Activated naive CD8-positive, alpha-beta T cell treated with anti-CD3 and anti-CD28 coated beads, Interleukin-2, amount 10 ng/mL, durations not matched to agents 7 days and 5 days (primary cell): ENCODE data around the gene SLIT3. TPM values are rescaled to one million over a fixed set of nuclear protein-coding genes. Genes with fewer than 3 reads are reported as not detected.

Experiments used
- ATAC-seq: fragments of 150-1000 bp; cut with Tn5 transposase; one replicate; pipeline ENCODE4 v1.10.0; 2021; ENCODE audit warnings: low read depth, moderate library complexity
- POLR2A ChIA-PET: fragments of 350-600 bp; sonication (Branson Sonifier 250); formaldehyde crosslinking; loops from one replicate; lab custom pipeline; 2021; ENCODE audit warnings: antibody characterized with exemption; lab: Charles Lee
- DNase-seq: peaks from one replicate; pipeline ENCODE4 v3.0.0; 2021
- H3K27ac Mint-ChIP-seq: one replicate; pipeline ENCODE4 v1.8.0; 2022; ENCODE audit warnings: mild to moderate bottlenecking, mixed read lengths
- H3K27me3 Mint-ChIP-seq: one replicate; pipeline ENCODE4 v1.8.0; 2022; ENCODE audit warnings: mild to moderate bottlenecking, moderate library complexity, mixed read lengths
- H3K36me3 Mint-ChIP-seq: one replicate; pipeline ENCODE4 v1.8.0; 2021; ENCODE audit warnings: mild to moderate bottlenecking, mixed read lengths
- H3K4me1 Mint-ChIP-seq: one replicate; pipeline ENCODE4 v1.8.0; 2021; ENCODE audit warnings: mixed read lengths
- H3K4me3 Mint-ChIP-seq: one replicate; pipeline ENCODE4 v1.8.0; 2022; ENCODE audit warnings: mild to moderate bottlenecking, moderate library complexity, mixed read lengths
- H3K9me3 Mint-ChIP-seq: one replicate; pipeline ENCODE4 v1.8.0; 2021; ENCODE audit warnings: mixed read lengths
- total RNA-seq, 2 experiments: library from RNA; stranded (reverse); gene quantifications; one replicate each; pipeline ENCODE4 v1.2.3, GENCODE V29; 2021

SLIT3 gene
- total RNA-seq, 2 experiments from 2014 or later: not detected

DNA sequence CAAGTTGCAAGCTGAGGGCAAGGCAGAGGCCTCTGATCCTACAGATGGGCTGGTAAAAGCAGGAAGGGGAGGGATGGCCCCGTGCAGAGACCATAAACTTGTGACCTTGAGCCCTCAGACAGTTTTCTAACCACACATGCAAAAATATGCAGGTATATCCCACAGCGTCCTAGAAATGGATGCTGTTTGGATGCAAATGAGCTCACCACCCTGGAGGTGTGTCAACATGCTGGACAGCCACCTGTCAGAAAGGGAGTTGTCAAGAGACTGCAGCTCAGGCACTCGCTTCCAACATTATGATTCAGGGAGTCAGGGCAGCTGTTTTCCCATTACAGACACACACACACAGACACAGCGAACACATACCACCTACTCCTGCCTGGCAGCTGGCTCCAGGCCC, 624.4 kb downstream of the SLIT3 start:
- Mint-ChIP-seq H3K27me3 (no peaks in the 10 kb centered on the region), H3K9me3 (no peaks in the 10 kb centered on the region), H3K4me3 (no peak overlapping the region), H3K36me3 (no peaks in the 10 kb centered on the region), H3K4me1 (no peaks in the 10 kb centered on the region), H3K27ac (no peak overlapping the region)
- ATAC-seq (no peak), DNase-seq (no peak)
- POLR2A ChIA-PET: no interaction called here

DNA sequence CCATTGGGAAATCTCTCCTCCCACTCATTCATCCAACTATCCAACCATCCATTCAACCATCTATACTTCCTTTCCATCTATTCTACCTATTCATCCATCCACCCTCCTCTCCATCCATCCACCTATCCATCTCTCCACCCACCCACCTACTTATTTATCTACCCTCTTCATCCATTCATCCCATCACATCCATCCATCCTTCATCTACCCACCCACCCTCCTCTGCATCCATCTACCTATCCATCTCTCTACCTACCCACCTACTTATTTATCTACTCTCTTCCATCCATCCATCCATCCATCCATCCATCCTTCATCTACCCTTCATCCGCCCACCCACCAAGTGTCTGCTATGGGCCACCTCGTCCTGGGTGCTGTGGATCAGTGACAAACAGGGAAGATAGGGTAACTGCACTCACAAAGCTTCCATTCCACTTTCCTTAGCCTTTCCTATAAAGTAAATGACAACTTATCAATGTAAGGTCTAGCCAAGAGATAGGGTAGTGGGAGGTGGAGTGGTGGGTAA, 625.0 kb downstream of the SLIT3 start:
- Mint-ChIP-seq H3K36me3 (no peaks in the 10 kb centered on the region), H3K27me3 (no peaks in the 10 kb centered on the region), H3K9me3 (no peaks in the 10 kb centered on the region), H3K27ac (no peak overlapping the region), H3K4me1 (no peaks in the 10 kb centered on the region), H3K4me3 (no peak overlapping the region)
- POLR2A ChIA-PET: no interaction called here
- DNase-seq (no peak), ATAC-seq (no peak)

DNA sequence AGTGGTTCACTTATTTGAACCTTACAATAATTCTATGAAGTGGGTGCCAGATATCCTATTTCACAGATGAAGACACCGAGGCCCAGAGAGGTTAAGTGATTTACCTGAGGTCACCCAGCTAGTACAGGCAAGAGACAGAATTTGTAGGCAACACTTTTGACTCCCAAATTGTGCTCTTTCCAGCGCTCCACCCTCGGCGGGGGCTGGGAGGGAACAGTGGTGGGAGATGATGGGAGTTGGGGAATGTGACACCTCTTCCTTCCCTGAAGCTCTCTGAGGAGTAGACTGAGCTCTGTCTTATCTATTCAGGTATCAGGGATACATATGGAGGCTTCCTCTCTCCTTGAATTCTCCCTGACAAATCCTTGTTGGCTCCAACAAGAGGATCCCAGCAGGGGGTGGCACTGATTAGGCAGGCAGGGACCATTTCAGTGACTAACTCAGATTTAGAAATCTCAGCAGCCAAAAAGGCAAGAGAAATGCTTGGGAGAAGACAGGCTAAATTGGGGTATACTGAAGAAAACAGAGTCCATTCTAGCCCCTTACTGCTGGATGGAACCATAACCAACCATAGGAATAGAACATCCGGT, 626.0 kb downstream of the SLIT3 start:
- no peak overlapping the region for H3K27ac Mint-ChIP-seq
- DNase-seq: no peak
- H3K4me1 Mint-ChIP-seq: no peaks in the 10 kb centered on the region
- POLR2A ChIA-PET: no interaction called here
- H3K27me3 Mint-ChIP-seq: no peaks in the 10 kb centered on the region
- ATAC-seq: no peak
- H3K36me3 Mint-ChIP-seq: no peaks in the 10 kb centered on the region
- H3K4me3 Mint-ChIP-seq: no peak overlapping the region
- H3K9me3 Mint-ChIP-seq: no peaks in the 10 kb centered on the region

DNA sequence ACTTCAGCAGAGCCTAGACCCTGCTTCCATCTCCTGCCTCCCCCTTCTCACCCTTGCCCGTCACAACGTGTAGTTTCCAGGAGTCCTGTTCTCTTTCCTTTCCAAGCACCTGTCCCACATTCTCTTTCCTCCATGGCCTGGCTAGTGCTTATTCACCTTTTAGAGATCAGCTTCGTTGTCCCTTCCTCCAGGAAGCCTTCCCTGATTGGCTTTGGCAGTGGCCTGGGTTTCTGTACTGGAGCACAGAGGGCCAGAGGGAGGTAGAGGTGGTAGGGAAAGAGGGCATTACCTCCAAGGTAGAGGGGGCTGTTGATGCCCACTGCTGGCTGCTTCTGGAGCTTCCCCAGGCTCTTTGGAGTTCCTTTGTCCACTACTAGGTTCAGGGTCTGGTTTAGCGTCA, 628.1 kb downstream of the SLIT3 start:
- H3K27ac Mint-ChIP-seq: no peak overlapping the region
- POLR2A ChIA-PET: no interaction called here
- no peaks in the 10 kb centered on the region for H3K4me1 Mint-ChIP-seq
- H3K27me3 Mint-ChIP-seq: no peaks in the 10 kb centered on the region
- no peak overlapping the region for H3K4me3 Mint-ChIP-seq
- no peaks in the 10 kb centered on the region for H3K36me3 Mint-ChIP-seq
- DNase-seq (no peak), ATAC-seq (no peak)
- H3K9me3 Mint-ChIP-seq: no peaks in the 10 kb centered on the region

DNA sequence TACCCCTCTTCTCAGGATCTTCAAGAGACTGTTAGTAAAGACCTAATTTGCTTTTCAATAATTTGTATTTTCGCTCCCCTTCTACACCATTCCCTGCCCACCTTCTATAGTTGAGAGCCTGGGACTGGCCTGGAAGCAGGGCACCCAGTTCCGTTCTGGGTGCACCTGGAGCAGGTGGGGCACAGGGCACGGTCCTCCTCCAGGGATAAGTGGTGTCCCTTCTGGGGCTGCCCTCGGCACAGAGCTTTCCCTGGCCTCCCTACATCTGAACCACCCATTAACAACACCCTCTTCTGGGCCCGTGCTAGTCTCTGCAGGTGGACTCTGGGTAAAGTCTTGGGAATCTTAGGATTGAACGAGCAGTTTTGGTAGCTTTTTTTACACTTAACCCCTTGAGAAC, 628.9 kb downstream of the SLIT3 start:
- Mint-ChIP-seq H3K36me3 (no peaks in the 10 kb centered on the region), H3K4me1 (no peaks in the 10 kb centered on the region), H3K27me3 (no peaks in the 10 kb centered on the region), H3K4me3 (no peak overlapping the region), H3K9me3 (no peaks in the 10 kb centered on the region), H3K27ac (no peak overlapping the region)
- ATAC-seq (no peak), DNase-seq (no peak)
- POLR2A ChIA-PET: no interaction called here

DNA sequence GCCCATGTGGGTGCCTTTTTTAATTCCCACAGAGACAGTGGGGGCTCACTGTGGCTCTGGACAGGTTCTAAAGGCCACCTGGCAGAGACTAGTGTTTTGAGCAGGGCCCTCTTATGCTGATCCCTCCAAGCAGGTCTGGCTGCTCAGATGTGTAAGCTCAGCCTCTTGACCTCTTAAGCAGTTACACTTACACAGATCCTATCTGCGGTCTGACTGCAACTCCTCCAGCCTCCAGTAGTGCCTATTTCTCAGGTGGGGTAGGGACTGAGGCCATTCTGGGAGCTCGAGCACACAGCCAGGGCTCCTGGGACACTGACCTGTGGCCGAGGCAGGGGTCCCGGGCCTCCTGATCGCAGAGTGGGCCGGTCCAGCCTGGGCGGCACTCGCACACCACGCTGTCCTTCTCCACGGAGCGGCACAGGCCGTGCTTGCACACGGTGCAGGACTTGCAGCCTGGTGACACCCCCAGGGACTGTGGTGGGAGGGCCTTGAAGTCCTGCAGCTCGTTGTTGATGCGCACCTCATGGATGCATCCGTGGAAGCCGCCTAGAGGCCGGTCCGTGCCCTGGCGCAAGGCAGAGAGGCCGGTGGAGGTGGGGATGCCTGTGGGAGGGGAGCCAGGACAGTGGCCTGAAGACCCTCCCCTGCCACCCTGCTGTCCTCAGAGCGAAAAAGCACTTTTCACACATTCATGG, 629.9 kb downstream of the SLIT3 start:
- H3K4me3 Mint-ChIP-seq: no peak overlapping the region
- no peaks in the 10 kb centered on the region for H3K27me3 Mint-ChIP-seq
- ATAC-seq (no peak), DNase-seq (no peak)
- H3K27ac Mint-ChIP-seq: no peak overlapping the region
- no peaks in the 10 kb centered on the region for H3K4me1 Mint-ChIP-seq
- no peaks in the 10 kb centered on the region for H3K9me3 Mint-ChIP-seq
- POLR2A ChIA-PET: no interaction called here
- no peaks in the 10 kb centered on the region for H3K36me3 Mint-ChIP-seq

DNA sequence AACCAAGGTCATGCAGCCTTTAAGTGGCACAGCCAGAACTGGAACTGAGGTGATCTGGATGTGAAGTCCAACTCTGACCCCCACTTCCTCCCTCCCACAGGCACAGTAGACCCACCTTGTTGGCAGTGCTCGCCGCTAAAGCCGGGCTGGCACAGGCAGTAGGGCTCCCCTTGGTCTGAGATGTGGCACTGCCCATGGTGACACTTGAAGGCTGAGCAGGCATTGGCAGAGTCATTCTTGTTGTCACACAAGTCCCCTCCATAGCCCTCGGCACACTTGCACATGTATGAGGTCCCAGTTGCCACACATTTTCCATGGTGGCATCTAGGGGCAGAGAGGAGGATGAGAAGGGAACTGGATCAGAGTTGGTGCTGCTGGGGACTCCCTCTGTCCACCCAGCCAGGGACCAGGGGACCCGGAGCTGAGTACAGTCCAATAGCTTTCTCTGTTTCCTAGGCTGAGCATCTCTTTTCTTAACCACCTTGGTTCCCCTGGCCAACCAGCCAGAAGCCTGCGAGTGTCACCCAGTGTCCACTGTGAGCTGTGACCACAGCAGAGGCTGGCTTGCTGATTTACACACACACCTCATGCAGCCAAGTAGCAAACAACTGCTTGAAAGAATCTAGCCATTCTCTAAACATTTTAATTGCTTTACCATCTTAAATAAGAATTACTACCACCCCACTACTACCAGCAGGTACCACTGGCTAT, 631.1 kb downstream of the SLIT3 start:
- Mint-ChIP-seq H3K36me3 (no peaks in the 10 kb centered on the region), H3K4me3 (no peak overlapping the region), H3K4me1 (no peaks in the 10 kb centered on the region), H3K27me3 (no peaks in the 10 kb centered on the region), H3K9me3 (no peaks in the 10 kb centered on the region), H3K27ac (no peak overlapping the region)
- POLR2A ChIA-PET: no interaction called here
- DNase-seq (no peak), ATAC-seq (no peak)

DNA sequence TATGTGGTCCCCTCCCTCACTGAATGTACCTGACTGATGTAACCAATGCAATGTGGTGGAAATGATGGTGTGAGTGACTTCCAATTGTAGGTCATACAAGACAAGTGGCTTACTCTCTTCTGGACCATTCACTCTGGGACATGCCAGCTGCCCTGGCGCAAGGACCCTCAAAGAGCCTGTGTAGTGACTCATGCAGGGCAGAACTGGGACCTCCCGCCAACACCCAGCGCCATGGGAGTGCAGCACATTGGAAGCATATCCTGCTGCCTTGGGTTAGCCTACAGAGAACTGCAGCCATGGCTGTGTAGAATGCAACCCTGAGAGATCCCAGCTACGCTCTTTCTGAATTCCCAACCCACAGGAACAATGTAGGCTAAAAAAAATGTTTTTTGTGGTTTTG, 631.8 kb downstream of the SLIT3 start:
- Mint-ChIP-seq H3K4me1 (no peaks in the 10 kb centered on the region), H3K27ac (no peak overlapping the region), H3K27me3 (no peaks in the 10 kb centered on the region), H3K4me3 (no peak overlapping the region), H3K36me3 (no peaks in the 10 kb centered on the region), H3K9me3 (no peaks in the 10 kb centered on the region)
- DNase-seq (no peak), ATAC-seq (no peak)
- POLR2A ChIA-PET: no interaction called here

DNA sequence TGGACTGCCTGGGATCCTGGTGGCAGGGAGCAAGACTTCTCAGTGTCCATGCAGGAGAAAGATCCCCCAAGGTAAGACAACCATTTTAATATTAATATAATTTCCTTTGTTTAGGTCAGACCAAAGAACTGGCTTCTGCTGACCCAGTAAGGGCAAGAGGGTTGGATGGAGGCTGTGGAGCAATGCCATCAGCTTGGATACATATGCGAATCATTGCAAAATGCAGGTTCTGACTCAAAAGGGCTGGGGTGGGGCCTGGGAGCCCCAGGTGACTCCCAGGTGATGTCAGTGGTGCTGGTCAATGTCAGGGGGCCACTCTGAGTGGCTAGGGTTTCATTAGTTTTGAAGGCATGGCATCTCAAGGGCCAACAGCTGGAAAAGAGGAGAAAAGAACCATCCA, 632.9 kb downstream of the SLIT3 start:
- POLR2A ChIA-PET: no interaction called here
- H3K27me3 Mint-ChIP-seq: no peaks in the 10 kb centered on the region

DNA sequence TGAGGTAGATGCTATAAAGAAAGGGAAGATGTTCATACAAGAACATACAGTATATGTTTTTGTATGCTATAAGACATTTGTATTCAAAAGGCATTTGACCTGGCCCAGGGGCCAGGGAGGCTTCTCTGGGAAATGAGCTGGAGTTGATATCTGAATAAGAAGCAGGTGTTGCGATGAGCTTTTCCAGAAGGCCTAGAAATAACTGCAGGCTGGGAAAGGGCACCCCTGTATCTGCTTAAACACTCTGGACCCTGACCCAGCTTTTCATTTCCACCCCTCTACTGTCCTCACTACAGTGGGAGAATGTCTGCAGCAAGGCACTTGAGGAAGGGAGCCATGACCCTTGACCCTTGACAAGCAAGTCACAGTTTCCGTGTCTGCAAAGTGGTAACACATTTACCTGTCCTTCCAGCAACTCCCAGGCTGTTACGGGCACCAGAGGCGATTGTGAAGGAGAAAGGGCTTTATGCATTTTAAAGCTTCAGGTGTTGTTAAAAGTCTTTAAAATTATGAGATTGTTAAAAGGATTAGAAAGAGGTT, 633.6 kb downstream of the SLIT3 start:
- Mint-ChIP-seq H3K4me3 (no peak overlapping the region), H3K4me1 (no peaks in the 10 kb centered on the region), H3K27ac (no peak overlapping the region), H3K27me3 (peaks cover 2% of the 10 kb centered on the region), H3K36me3 (no peaks in the 10 kb centered on the region), H3K9me3 (no peaks in the 10 kb centered on the region)
- ATAC-seq: no peak
- POLR2A ChIA-PET: no interaction called here
- no peak for DNase-seq

More for the DNA sequence above, 632.9 kb downstream of the SLIT3 start:
- no peak overlapping the region for H3K27ac Mint-ChIP-seq
- H3K9me3 Mint-ChIP-seq: no peaks in the 10 kb centered on the region
- H3K4me3 Mint-ChIP-seq: no peak overlapping the region
- no peaks in the 10 kb centered on the region for H3K4me1 Mint-ChIP-seq
- no peak for ATAC-seq
- no peaks in the 10 kb centered on the region for H3K36me3 Mint-ChIP-seq
- no peak for DNase-seq

DNA sequence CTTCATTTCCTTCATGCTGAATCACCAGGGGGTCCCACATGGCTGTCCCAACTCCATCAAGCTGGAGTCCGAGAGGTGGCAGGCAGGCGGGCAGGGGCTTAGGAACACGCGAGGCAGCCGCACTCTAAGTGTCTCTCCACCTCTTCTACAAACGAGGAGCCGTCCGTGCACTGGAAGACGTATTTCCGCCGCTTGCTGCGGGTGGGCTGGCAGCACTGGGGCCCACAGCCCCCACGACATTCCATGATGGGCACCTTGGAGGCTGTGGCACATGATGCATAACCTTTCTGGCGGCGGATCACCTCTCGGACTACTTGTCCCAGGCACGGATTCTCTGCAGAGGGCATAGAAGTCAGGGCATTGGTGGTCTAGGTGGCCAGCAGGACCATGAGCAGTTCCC, 634.6 kb downstream of the SLIT3 start:
- Mint-ChIP-seq H3K4me1 (no peaks in the 10 kb centered on the region), H3K4me3 (no peak overlapping the region), H3K27me3 (peaks cover 2% of the 10 kb centered on the region), H3K9me3 (no peaks in the 10 kb centered on the region), H3K27ac (no peak overlapping the region), H3K36me3 (no peaks in the 10 kb centered on the region)
- ATAC-seq (no peak), DNase-seq (no peak)
- POLR2A ChIA-PET: no interaction called here

DNA sequence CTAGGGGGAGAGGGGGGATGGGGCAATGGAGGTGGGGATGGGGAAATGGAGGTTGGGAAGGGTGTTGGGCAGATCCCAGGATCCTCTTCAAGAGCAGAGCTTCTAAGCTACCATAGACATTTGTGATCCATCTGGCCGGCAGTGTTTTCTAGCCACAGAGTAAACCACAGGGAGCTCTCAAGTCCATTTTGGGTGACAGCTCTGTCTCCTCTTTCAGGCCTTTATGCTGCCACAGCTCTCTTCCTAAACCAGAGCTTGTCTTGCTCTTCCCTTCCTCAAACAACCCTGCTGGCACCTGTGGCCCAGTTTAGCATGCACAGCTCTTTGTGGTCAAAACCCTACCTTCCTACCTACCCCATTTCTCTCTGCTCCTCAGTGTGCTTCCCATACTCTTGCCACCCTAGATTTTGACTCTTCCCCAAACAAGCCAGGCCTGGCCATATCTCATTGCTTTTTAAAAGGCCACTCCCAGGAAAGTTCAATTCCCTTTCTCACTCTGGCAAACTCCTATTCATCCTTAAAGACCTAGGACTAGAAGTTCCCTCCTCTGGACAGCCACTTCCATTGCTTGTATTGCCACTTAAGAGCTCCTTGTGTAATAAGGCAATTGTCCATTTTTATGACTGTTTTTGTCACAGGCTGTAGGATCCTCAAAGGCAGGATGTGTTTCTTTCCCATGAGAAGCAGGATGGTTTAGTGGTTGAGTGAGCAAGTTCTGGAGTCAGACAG, 637.5 kb downstream of the SLIT3 start:
- POLR2A ChIA-PET: no interaction called here
- H3K27ac Mint-ChIP-seq: no peak overlapping the region
- DNase-seq (no peak), ATAC-seq (no peak)
- H3K9me3 Mint-ChIP-seq: no peaks in the 10 kb centered on the region
- H3K4me3 Mint-ChIP-seq: no peak overlapping the region
- H3K27me3 Mint-ChIP-seq: peaks cover 6% of the 10 kb centered on the region
- H3K4me1 Mint-ChIP-seq: no peaks in the 10 kb centered on the region
- no peaks in the 10 kb centered on the region for H3K36me3 Mint-ChIP-seq
